ENCODE measurements around the gene MARCHF5.

Gene MARCHF5

DNA sequence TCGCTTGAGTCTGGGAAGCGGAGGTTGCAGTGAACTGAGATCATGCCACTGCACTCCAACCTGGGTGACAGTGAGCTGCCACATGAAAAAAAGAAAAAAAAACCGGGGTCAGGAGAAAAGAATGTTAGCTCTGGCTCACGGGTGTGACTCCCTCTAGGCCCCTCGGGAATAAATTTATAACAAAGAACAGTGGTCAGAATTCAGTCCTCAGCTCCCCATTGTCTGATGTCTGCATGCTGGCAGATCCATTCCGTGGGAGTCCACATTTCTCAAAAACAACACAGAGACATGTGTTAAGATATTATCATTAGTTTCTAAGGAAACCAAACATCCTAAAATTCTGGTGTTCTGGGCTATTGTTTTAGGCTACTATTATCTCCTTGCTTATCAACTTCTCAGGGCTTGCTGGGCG is 90.6 kb downstream of the MARCHF5 start:
- no peaks in the 10 kb centered on the region for H3K9me3 ChIP-seq (ENCODE audit: insufficient read depth, low read length)
- H3K27me3 ChIP-seq (ENCODE audit: low read depth, low read length): no peaks in the 10 kb centered on the region
- H3K4me1 ChIP-seq (ENCODE audit: low read length): no peaks in the 10 kb centered on the region
- TF ChIP-seq, protein P1, sequence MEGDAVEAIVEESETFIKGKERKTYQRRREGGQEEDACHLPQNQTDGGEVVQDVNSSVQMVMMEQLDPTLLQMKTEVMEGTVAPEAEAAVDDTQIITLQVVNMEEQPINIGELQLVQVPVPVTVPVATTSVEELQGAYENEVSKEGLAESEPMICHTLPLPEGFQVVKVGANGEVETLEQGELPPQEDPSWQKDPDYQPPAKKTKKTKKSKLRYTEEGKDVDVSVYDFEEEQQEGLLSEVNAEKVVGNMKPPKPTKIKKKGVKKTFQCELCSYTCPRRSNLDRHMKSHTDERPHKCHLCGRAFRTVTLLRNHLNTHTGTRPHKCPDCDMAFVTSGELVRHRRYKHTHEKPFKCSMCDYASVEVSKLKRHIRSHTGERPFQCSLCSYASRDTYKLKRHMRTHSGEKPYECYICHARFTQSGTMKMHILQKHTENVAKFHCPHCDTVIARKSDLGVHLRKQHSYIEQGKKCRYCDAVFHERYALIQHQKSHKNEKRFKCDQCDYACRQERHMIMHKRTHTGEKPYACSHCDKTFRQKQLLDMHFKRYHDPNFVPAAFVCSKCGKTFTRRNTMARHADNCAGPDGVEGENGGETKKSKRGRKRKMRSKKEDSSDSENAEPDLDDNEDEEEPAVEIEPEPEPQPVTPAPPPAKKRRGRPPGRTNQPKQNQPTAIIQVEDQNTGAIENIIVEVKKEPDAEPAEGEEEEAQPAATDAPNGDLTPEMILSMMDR (IDR thresholded peaks at IDR 0.05; ENCODE audit: low read depth, low read length): no peak
- no peak for TF ChIP-seq EZH2phosphoT487 (IDR thresholded peaks at IDR 0.05; ENCODE audit: low read depth)
- no peaks in the 10 kb centered on the region for H3K79me2 ChIP-seq (ENCODE audit: low read length)
- H3K27ac ChIP-seq (ENCODE audit: low read length): no peak overlapping the region
- no peak overlapping the region for H3K9ac ChIP-seq (ENCODE audit: low read length)
- no peak overlapping the region for H3K4me2 ChIP-seq (ENCODE audit: low read length)
- H3K4me3 ChIP-seq (ENCODE audit: low read length): no peak overlapping the region
- H2AFZ ChIP-seq (ENCODE audit: low read depth, low read length): no peak overlapping the region
- no peaks in the 10 kb centered on the region for H4K20me1 ChIP-seq (ENCODE audit: insufficient read depth, low read length)
- H3K36me3 ChIP-seq (replicated peaks; ENCODE audit: low read depth, low read length): no peaks in the 10 kb centered on the region

- TF ChIP-seq, protein P1 (IDR thresholded peaks at IDR 0.05; ENCODE audit: low read depth, low read length): no peak
- no peak for TF ChIP-seq EZH2phosphoT487 (IDR thresholded peaks at IDR 0.05; ENCODE audit: low read depth)
- H3K27me3 ChIP-seq (ENCODE audit: low read depth, low read length): no peaks in the 10 kb centered on the region
These were observed 91.7 kb downstream of the MARCHF5 start for GRCh38 chr10:92382631-92383030.

DNA sequence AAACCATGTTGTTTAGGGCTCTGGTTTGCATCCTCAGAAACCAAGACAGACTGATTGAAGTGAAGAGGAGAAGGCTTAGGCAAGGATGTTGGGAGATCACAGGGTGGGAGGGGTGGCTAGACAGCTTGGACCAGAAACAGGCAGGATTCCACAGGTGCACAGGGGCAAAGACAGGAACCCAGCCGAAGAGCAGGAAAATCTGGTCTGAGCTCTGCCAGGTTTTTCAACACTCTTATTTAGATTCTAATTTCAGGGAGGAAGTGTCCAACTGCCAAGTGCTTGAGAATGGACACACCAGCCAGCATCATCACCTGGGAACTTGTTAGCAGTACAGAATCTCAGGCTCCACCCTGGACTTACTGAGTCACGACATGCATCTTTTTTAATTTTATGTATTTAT is 93.8 kb downstream of the MARCHF5 start:
- no peak overlapping the region for H2AFZ ChIP-seq (ENCODE audit: low read depth, low read length)
- no peak overlapping the region for H3K9ac ChIP-seq (ENCODE audit: low read length)
- H3K27ac ChIP-seq (ENCODE audit: low read length): no peak overlapping the region
- no peaks in the 10 kb centered on the region for H3K27me3 ChIP-seq (ENCODE audit: low read depth, low read length)
- H4K20me1 ChIP-seq (ENCODE audit: insufficient read depth, low read length): no peaks in the 10 kb centered on the region
- no peaks in the 10 kb centered on the region for H3K79me2 ChIP-seq (ENCODE audit: low read length)
- H3K9me3 ChIP-seq (ENCODE audit: insufficient read depth, low read length): no peaks in the 10 kb centered on the region
- H3K36me3 ChIP-seq (replicated peaks; ENCODE audit: low read depth, low read length): no peaks in the 10 kb centered on the region
- H3K4me2 ChIP-seq (ENCODE audit: low read length): no peak overlapping the region
- no peak overlapping the region for H3K4me3 ChIP-seq (ENCODE audit: low read length)
- TF ChIP-seq EZH2phosphoT487 (IDR thresholded peaks at IDR 0.05; ENCODE audit: low read depth): no peak
- TF ChIP-seq, protein P1 (IDR thresholded peaks at IDR 0.05; ENCODE audit: low read depth, low read length): no peak
- no peaks in the 10 kb centered on the region for H3K4me1 ChIP-seq (ENCODE audit: low read length)

More at GRCh38 chr10:92382631-92383030, 91.7 kb downstream of the MARCHF5 start:
- Histone ChIP-seq H4K20me1 (ENCODE audit: insufficient read depth, low read length) (no peaks in the 10 kb centered on the region), H3K4me2 (ENCODE audit: low read length) (no peak overlapping the region), H3K4me3 (ENCODE audit: low read length) (no peak overlapping the region), H3K36me3 (replicated peaks; ENCODE audit: low read depth, low read length) (no peaks in the 10 kb centered on the region), H3K4me1 (ENCODE audit: low read length) (no peaks in the 10 kb centered on the region), H3K27ac (ENCODE audit: low read length) (no peak overlapping the region), H3K79me2 (ENCODE audit: low read length) (no peaks in the 10 kb centered on the region), H3K9me3 (ENCODE audit: insufficient read depth, low read length) (no peaks in the 10 kb centered on the region), H2AFZ (ENCODE audit: low read depth, low read length) (no peak overlapping the region), H3K9ac (ENCODE audit: low read length) (no peak overlapping the region)

DNA sequence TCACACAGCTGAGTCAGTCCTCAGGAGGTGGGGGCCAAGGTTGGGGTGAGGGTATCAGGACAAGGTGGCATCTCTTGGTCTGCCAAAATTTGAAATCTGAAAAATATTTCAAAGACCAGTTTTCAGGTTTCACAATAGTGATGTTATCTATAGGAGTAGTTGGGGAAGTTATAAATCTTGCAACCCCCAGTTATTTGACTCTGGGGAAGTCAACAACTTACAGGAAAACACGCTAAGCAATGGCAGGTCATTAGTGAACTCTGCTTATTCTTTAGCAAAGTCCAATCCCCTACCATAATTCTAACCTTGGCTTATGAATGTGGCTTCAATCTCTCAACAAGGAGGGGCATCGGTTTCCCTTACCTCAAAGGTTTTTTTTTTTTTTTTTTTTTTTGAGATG is 94.9 kb downstream of the MARCHF5 start:
- TF ChIP-seq, protein P1 (IDR thresholded peaks at IDR 0.05; ENCODE audit: low read depth, low read length): no peak
- TF ChIP-seq EZH2phosphoT487 (IDR thresholded peaks at IDR 0.05; ENCODE audit: low read depth): no peak
- Histone ChIP-seq H3K4me2 (ENCODE audit: low read length) (no peak overlapping the region), H3K9me3 (ENCODE audit: insufficient read depth, low read length) (no peaks in the 10 kb centered on the region), H3K27me3 (ENCODE audit: low read depth, low read length) (no peaks in the 10 kb centered on the region), H2AFZ (ENCODE audit: low read depth, low read length) (no peak overlapping the region), H3K27ac (ENCODE audit: low read length) (no peak overlapping the region), H3K36me3 (replicated peaks; ENCODE audit: low read depth, low read length) (no peaks in the 10 kb centered on the region), H4K20me1 (ENCODE audit: insufficient read depth, low read length) (no peaks in the 10 kb centered on the region), H3K79me2 (ENCODE audit: low read length) (no peaks in the 10 kb centered on the region), H3K4me3 (ENCODE audit: low read length) (no peak overlapping the region), H3K4me1 (ENCODE audit: low read length) (no peaks in the 10 kb centered on the region), H3K9ac (ENCODE audit: low read length) (no peak overlapping the region)

All from OCI-LY3 (cell line).